Transverse colon (tissue), 4 donors: ENCODE data around the gene ANO4. TPM values are rescaled to one million over a fixed set of nuclear protein-coding genes. Genes with fewer than 3 reads are reported as not detected.

Experiments used
- DNase-seq: peaks from one replicate; pipeline ENCODE4 v3.0.0-alpha.2; 2019
- H3K27ac ChIP-seq, 4 donors: fragments of 200-600 bp; sonication (generic); 2 replicates each; pipeline ENCODE4 v1.5.1; 2016 to 2018; ENCODE audit warnings: inconsistent platforms in 4 of 4
- H3K27me3 ChIP-seq: fragments of 200-600 bp; sonication (generic); 2 replicates; pipeline ENCODE4 v1.5.1; 2017; ENCODE audit warnings: inconsistent platforms
- H3K36me3 ChIP-seq, 4 donors: fragments of 200-600 bp; sonication (generic); 2 replicates each; pipeline ENCODE4 v1.5.1; 2017 to 2019; ENCODE audit warnings: inconsistent platforms in 4 of 4
- H3K4me1 ChIP-seq, 4 donors: fragments of 200-600 bp; sonication (generic); 2 replicates each; pipeline ENCODE4 v1.5.1; 2017 to 2020; ENCODE audit warnings: inconsistent platforms in 4 of 4
- H3K4me3 ChIP-seq, 4 donors: fragments of 200-600 bp; sonication (generic); 1 replicate in 1 of 4; 2 replicates in 3 of 4; pipeline versions ENCODE4 v1.5.1 to v1.6.1; 2017 to 2019; ENCODE audit warnings: inconsistent platforms in 4 of 4
- H3K9me3 ChIP-seq, 2 donors: fragments of 200-600 bp; sonication (generic); 2 replicates each; pipeline ENCODE4 v1.5.1; 2017 to 2019; ENCODE audit warnings: inconsistent platforms in 2 of 2
- CTCF ChIP-seq, 5 experiments: fragments of 200-600 bp in 3 of 5; fragments of 450-650 bp in 2 of 5; sonication (generic) in 3 of 5; IDR thresholded peaks; 1 replicate in 2 of 5; 2 replicates in 3 of 5; pipeline ENCODE4 v1.5.1; 2016 to 2017; ENCODE audit warnings: antibody characterized with exemption in 5 of 5, inconsistent platforms in 3 of 5, mild to moderate bottlenecking in 2 of 5, moderate library complexity in 1 of 5
- EP300 ChIP-seq: sonication (generic); formaldehyde crosslinking; IDR thresholded peaks from one replicate; pipeline ENCODE4 v1.6.1; 2017; ENCODE audit warnings: antibody characterized with exemption, low read depth
- POLR2A ChIP-seq: fragments of 450-650 bp; IDR thresholded peaks from one replicate; pipeline ENCODE4 v1.6.1; 2016; ENCODE audit warnings: antibody characterized with exemption, mild to moderate bottlenecking, moderate library complexity
- POLR2AphosphoS5 ChIP-seq, 3 donors: sonication (generic); formaldehyde crosslinking; IDR thresholded peaks; one replicate each; pipeline ENCODE4 v1.6.1; 2016; ENCODE audit warnings: antibody characterized with exemption in 3 of 3
- WGBS, 2 donors: methylation state at CpG; one replicate each; pipeline ENCODE4 v1.1.5; 2018; ENCODE audit warnings: low coverage in 1 of 2; 5-methylcytosine and 5-hydroxymethylcytosine counted together
- in situ Hi-C, 4 donors: fragments of 200-750 bp; cut with MboI; loops; one replicate each; pipeline versions ENCODE4 v1.15.0 to v1.15.1; 2017; ENCODE audit warnings: low sequenced_read_pairs in 3 of 4, low pct_ligation_motif_present in 1 of 4, low pct_unique_long_range_greater_than_20kb in 1 of 4
- intact Hi-C: fragments of 100-400 bp; cut with DNase I; formaldehyde crosslinking; loops from one replicate; pipeline ENCODE4 v1.15.1; 2023; ENCODE audit warnings: low total_unique reads
- total RNA-seq, 4 donors: library from RNA; depleted of rRNA; stranded (reverse); fragments of >200 nt; gene quantifications; one replicate each; pipeline ENCODE4 v1.1.0, GENCODE V29; 2016

ANO4 gene
- total RNA-seq, 4 donors from 2014 or later: 0.14 TPM; not detected in 3

GRCh38 chr12:100845095-100845494 is 50.5 kb downstream of the ANO4 start:
- H3K4me1 ChIP-seq: no peaks in the 10 kb centered on the region
- WGBS, 2 donors: 47 to 57% methylated on average over 2 to 3 of the region's 3 CpGs
- TF ChIP-seq POLR2A: no peak
- no peak for TF ChIP-seq CTCF (IDR thresholded peaks at IDR 0.05)
- TF ChIP-seq EP300: no peak
- no peak for TF ChIP-seq POLR2AphosphoS5 (IDR thresholded peaks at IDR 0.05)

GRCh38 chr12:100851637-100852036 is 57.1 kb downstream of the ANO4 start:
- H3K27ac ChIP-seq: no peak overlapping the region
- no peaks in the 10 kb centered on the region for H3K36me3 ChIP-seq
- intact Hi-C loops (loop anchor here (5.0 kb wide), 1 partner anchor 644 kb away; no protein-coding TSS in a partner anchor), in situ Hi-C loops (no loop called here)
- H3K27me3 ChIP-seq: no peaks in the 10 kb centered on the region
- whole genome bisulfite sequencing, 2 donors: 39 to 41% methylated on average over 3 of the region's 3 CpGs
- TF ChIP-seq CTCF (IDR thresholded peaks at IDR 0.05): no peak
- TF ChIP-seq POLR2AphosphoS5 (IDR thresholded peaks at IDR 0.05): no peak
- no peak for TF ChIP-seq EP300
- TF ChIP-seq POLR2A: no peak
- H3K4me1 ChIP-seq: no peaks in the 10 kb centered on the region
- no peaks in the 10 kb centered on the region for H3K9me3 ChIP-seq
- no peak for DNase-seq
- no peak overlapping the region for H3K4me3 ChIP-seq

More at GRCh38 chr12:100845095-100845494, 50.5 kb downstream of the ANO4 start:
- no peaks in the 10 kb centered on the region for H3K27me3 ChIP-seq
- no peaks in the 10 kb centered on the region for H3K36me3 ChIP-seq
- H3K27ac ChIP-seq: no peak overlapping the region
- no peak overlapping the region for H3K4me3 ChIP-seq
- no peak for DNase-seq
- in situ Hi-C loops: no loop called here
- no peaks in the 10 kb centered on the region for H3K9me3 ChIP-seq
- intact Hi-C loops: no loop called here

GRCh38 chr12:100857418-100857817 is 62.8 kb downstream of the ANO4 start:
- Histone ChIP-seq H3K4me1 (no peaks in the 10 kb centered on the region), H3K9me3 (no peaks in the 10 kb centered on the region), H3K27me3 (no peaks in the 10 kb centered on the region), H3K4me3 (no peak overlapping the region), H3K36me3 (no peaks in the 10 kb centered on the region), H3K27ac (no peak overlapping the region)
- TF ChIP-seq EP300 (no peak), POLR2A (no peak), CTCF (IDR thresholded peaks at IDR 0.05) (no peak), POLR2AphosphoS5 (IDR thresholded peaks at IDR 0.05) (no peak)
- in situ Hi-C loops (no loop called here), intact Hi-C loops (no loop called here)
- 78 to 93% methylated on average over 3 to 4 of the region's 4 CpGs for WGBS, 2 donors
- DNase-seq: no peak

- in situ Hi-C loops: no loop called here
- 82 to 88% methylated on average over 1 of the region's 1 CpG for WGBS, 2 donors
- no peaks in the 10 kb centered on the region for H3K36me3 ChIP-seq
- no peaks in the 10 kb centered on the region for H3K9me3 ChIP-seq
- H3K4me1 ChIP-seq: no peaks in the 10 kb centered on the region
- DNase-seq: no peak
- H3K27ac ChIP-seq: no peak overlapping the region
- no peaks in the 10 kb centered on the region for H3K27me3 ChIP-seq
- TF ChIP-seq EP300 (no peak), CTCF (IDR thresholded peaks at IDR 0.05) (no peak), POLR2AphosphoS5 (IDR thresholded peaks at IDR 0.05) (no peak)
- H3K4me3 ChIP-seq: no peak overlapping the region
- intact Hi-C loops: no loop called here
Observed at GRCh38 chr12:100857971-100858370, 63.4 kb downstream of the ANO4 start.
